Cardiac fibroblast (primary cell): ENCODE results near the gene SPATA46.

ENCODE experiments used
- DNase-seq, 2 donors: peaks; one replicate each; pipeline versions ENCODE4 v3.0.0 to v3.0.0-alpha.2; 2010; ENCODE audit warnings: low read depth in 2 of 2
- H3K4me3 ChIP-seq, 2 donors: replicated peaks in 1 of 2; 1 replicate in 1 of 2; 2 replicates in 1 of 2; pipeline ENCODE4 v1.5.1; 2011; ENCODE audit warnings: low read depth in 2 of 2, low read length in 2 of 2, mild to moderate bottlenecking in 2 of 2, moderate library complexity in 1 of 2
- CTCF ChIP-seq: IDR thresholded peaks from one replicate; pipeline ENCODE4 v1.5.1; 2011; ENCODE audit warnings: low read depth, mild to moderate bottlenecking, low read length, inconsistent platforms

SPATA46 gene

GRCh38 chr1:162369571-162369970 is 7.1 kb downstream of the SPATA46 start:
- TF ChIP-seq CTCF: no peak
- no peak for DNase-seq
- H3K4me3 ChIP-seq: no peak overlapping the region

GRCh38 chr1:162368451-162368850 is 8.2 kb downstream of the SPATA46 start:
- no peak for TF ChIP-seq CTCF

GRCh38 chr1:162367772-162368171 is 8.9 kb downstream of the SPATA46 start:
- no peak for DNase-seq
- no peak for TF ChIP-seq CTCF
- no peak overlapping the region for H3K4me3 ChIP-seq

More at GRCh38 chr1:162368451-162368850, 8.2 kb downstream of the SPATA46 start:
- no peak for DNase-seq
- H3K4me3 ChIP-seq: no peak overlapping the region

GRCh38 chr1:162367073-162367472 is 9.6 kb downstream of the SPATA46 start:
- H3K4me3 ChIP-seq: peak overlapping the region; percentile 49 to 53
- no peak for DNase-seq
- TF ChIP-seq CTCF: no peak

- peak overlapping the region; percentile 49 to 53 for H3K4me3 ChIP-seq
- DNase-seq: no peak
- TF ChIP-seq CTCF: no peak
These were observed 10.0 kb downstream of the SPATA46 start for GRCh38 chr1:162366671-162367070.

GRCh38 chr1:162366149-162366548 is 10.5 kb downstream of the SPATA46 start:
- DNase-seq: no peak
- no peak overlapping the region for H3K4me3 ChIP-seq
- no peak for TF ChIP-seq CTCF

GRCh38 chr1:162365284-162366020 is 11.2 kb downstream of the SPATA46 start:
- H3K4me3 ChIP-seq: no peak overlapping the region
- TF ChIP-seq CTCF: no peak
- DNase-seq: no peak
